Glomerular visceral epithelial cell (primary cell): ENCODE results near the gene U2SURP.
A peak's percentile ranks its signal among the peaks of the same experiment; 100 is the strongest.
"Not testable (repeated sequence)": the region's sequence is repeated elsewhere in the genome, so short reads cannot be mapped to it uniquely, and the experiment has no call there.

ENCODE experiments used
- DNase-seq: peaks from one replicate; pipeline ENCODE4 v3.0.0-alpha.2; 2016; ENCODE audit errors: extremely low spot score

The U2SURP gene

DNA sequence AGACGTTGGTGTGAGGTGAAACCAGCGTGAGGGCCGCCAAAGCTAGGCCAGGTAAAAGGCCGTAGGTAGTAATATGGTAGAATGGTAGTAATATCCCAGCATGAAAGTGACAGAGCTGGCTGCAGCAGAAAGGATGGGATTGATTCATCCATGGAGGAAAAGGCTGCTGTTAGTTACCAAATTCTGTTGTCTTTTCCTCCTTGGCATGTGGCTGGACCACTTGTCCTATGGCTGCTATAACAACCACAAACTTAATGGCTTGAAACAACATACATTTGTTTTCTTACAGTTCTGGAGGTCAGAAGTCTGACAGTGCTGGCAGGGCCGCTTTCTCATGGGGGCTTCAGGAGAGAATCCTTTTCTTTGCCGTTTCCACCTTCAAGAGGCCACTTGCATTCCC lies 70.4 kb downstream of the U2SURP start:
- no peak for DNase-seq

DNA sequence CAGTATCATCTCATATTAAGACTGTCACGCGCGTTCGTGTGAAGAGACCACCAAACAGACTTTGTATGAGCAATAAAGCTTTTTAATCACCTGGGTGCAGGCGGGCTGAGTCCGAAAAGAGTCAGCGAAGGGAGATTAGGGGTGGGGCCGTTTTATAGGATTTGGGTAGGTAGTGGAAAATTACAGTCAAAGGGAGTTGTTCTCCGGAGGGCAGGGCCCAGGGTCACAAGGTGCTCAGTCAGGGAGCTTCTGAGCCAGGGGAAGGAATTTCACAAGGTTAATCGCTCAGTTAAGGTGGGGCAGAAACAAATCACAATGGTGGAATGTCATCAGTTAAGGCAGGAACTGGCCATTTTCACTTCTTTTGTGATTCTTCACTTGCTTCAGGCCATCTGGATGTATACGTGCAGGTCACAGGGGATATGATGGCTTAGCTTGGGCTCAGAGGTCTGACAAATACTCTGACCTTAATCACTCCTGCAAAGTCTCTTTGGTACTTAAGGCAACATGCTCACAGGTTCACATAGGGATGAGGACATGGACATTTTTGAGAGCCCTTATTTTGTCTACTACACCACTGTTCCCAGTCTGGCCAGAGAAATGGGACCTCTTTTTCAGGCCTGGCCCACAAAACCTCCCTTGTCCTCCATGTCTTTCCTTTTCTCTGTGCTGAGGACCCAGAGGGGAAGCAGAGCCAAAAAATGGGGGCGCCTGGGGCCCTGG lies 71.1 kb downstream of the U2SURP start:
- DNase-seq = not testable (repeated sequence)

DNA sequence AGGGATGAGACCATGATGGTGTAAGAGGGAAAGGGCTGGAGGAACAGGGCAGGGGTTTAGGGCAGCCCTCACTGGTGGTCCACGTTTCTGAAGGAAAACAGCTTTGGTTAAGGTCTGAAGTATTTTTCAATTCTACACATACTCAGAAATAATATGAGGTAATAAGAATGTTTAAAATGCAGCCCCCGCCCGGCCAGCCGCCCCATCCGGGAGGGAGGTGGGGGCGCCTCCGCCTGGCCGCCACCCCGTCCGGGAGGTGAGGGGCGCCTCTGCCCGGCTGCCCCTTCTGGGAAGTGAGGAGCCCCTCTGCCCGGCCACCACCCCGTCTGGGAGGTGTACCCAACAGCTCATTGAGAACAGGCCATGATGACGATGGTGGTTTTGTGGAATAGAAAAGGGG lies 72.2 kb downstream of the U2SURP start:
- not testable (repeated sequence) for DNase-seq

DNA sequence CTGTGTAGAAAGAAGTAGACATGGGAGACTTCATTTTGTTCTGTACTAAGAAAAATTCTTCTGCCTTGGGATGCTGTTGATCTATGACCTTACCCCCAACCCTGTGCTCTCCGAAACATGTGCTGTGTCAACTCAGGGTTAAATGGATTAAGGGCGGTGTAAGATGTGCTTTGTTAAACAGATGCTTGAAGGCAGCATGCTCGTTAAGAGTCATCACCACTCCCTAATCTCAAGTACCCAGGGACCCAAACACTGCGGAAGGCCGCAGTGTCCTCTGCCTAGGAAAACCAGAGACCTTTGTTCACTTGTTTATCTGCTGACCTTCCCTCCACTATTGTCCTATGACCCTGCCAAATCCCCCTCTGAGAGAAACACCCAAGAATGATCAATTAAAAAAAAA lies 72.6 kb downstream of the U2SURP start:
- DNase-seq = not testable (repeated sequence)

DNA sequence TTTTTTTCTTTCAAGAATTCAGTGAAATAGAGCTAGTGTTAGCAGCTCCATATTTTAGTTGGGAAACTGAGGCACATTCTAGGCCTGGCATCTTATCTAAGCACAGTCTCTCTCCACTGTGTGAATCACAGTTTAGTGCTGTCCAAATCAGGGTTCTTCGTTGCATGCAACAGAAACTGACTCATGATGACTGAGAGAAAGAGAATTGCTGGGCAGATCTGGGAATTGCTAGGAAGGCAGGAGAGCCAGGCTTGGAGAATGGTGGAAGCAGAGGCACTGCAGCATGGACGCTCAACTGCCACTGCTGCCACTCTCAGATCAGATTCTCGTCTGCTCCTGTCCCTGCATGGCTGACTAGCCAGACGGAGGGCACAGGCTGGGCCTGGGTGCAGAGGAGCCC lies 77.5 kb downstream of the U2SURP start:
- peak; percentile 42 for DNase-seq

DNA sequence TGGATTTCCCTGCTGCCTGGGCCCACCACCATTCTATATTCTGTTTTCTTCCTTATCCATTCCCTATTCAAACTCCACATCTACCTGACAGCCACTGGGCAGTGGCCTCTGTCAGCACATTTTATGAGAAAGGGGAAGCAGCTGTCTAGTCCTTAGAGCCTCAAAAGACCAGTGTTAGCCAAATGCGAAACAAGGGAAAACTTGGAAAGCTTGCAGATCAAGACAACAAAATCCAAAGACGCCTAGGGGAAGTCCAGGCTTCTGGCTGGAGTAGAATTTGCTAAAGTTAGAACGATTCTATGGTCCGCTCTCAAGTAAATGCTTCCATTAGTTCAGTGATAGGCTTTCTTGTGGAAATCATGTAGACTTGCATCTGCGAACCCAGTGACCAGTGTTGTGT lies 78.8 kb downstream of the U2SURP start:
- DNase-seq = no peak

DNA sequence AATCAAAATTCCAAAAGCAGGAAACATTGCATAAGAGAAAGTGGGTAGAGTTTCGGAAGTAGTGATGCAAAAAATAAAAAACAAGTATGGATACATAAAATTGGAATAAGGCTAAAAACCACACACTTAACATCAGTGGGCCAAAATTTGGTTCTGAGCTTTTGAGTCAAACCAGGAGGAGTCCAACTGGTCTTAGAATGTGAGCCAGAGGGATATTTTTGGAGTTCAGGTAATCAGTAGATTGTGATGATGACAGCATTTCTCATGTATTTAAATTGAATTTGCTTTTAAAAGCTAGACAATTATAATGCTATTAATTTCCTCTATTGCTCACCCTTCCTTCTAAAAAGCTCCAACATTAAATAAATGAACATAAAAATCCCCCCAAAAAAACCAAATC lies 80.0 kb downstream of the U2SURP start:
- no peak for DNase-seq

DNA sequence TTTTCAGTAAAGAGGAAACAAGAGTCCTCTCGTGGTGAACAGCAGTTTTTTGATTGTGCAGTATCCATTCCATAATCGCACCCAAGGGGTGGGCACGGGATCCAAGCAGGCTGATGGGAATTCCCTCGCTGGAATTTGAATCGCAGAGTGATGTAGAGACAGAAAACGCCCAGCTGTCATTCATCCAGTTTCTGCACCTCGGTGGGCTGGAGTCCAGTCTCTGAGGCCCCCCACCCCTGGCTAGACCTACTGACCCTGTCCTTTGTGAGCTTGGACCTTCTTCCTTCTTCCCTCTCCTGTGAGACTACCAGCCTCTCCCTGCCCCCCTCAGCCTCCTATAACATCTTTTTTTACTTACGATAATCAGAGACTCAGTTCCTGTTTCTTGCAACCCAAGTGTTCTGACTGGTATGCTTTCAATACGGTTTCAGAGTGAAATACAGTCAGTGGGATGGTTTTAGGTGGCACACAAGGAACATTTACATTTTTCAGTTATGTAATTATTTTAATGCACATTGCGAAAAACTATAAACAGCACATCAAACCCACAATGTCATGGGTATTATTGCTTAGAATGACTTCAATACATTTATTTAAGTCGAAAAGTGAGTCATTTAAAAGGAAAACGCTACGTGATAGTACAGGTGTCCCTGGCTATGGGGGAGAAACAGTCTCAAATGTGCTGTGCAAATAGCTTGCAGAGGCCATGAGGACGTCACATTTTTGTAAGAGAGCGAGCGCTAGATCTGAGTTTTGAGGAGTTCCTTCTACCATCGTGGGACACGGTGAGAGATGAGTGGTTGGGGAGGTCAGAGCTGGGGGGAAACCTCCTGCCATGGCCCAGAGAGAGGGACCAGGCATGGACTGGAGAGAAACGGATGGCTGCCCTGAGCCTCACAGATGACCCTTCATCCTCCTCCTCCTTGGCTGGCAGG lies 80.7 kb downstream of the U2SURP start:
- DNase-seq = no peak

DNA sequence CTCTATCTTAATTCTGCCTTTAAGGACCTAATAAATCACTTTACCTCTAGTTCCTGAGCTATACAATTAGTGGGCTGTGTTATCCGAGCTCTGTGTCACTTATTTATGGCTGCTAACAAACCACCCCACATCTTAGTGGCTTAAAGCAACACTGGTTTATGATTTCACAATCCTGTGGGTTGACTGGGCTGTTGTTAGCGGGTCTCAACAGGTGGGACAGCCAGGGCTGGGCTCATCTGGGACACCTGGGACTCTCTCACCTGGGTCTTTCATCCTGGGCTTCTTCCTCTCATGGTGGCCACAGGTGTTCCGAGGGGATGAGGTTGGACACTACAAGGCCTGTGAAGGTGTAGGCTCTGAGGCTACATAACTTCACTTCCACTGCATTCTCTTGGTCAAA lies 82.4 kb downstream of the U2SURP start:
- DNase-seq = no peak

DNA sequence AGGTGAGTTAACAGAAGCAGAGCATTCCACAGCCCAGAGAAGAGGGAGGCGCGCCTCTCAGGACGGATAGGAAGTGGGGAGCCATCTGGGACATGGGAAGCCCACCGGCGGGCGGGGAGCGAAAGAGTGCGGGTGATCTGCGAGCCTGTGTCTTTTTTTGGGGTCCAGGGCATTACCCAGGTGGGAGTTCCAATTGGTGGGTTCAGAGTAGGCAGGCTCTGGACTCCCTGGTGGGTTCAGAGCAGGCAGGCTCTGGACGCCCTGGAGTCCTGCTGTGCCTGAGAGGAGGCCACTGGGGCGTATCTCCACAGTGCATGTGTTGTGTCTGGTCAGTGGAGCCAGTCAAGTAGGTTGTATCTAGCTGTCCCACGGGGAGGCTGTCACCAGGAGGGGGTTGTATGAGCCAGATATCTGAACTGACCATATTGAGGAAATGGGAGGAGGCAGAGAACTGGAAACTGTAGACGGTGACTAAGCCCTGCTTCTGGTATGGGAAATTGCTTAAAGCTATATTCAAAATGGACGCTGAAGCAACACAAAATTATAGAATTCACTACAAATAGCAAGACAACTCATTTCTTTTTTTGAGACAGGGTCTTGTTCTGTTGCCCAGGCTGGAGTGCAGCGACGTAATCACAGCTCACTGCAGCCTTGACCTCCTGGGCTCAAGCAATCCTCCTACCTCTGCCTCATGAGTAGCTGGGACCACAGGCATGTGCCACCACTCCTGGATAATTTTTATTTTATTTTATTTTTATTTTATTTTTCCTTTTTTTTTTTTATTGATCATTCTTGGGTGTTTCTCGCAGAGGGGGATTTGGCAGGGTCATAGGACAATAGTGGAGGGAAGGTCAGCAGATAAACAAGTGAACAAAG lies 83.7 kb downstream of the U2SURP start:
- peak; percentile 65 for DNase-seq

DNA sequence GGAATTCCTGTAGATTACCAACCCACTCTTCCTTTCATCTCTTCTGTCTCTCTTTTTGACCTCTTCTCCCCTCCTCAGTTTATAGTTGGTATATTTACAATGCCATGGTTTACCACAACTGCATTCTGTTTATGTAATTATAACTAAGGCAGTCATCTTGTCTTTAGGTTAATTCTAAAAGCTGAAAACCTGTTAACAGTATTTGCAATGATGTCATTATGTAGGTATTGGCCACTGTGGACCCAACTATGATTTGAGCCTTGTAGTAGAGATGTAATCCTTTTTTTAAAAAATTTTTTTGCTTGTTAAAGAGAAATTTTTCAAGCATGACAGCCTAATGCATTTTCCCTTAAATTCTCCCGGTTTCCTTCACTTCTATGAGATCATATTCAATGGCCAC lies 87.5 kb downstream of the U2SURP start:
- no peak for DNase-seq

DNA sequence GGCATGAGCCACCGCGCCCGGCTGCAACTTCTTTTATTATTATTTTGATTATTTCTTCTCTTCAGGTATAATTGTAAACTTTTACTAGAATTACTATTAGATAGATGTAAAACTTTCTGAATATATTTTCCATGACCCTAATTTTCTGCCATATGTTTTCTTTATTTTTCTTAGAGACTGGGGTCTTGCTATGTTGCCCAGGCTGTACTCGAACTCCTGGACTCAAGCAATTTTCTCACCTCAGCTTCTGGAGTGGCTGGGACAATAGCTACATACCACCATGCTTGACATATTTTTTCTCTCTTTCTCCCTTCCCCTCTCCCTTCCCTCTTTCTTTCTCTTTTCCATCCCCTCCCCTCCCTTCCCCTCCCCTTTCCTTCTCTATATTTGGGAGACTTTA lies 88.6 kb downstream of the U2SURP start:
- DNase-seq = no peak

DNA sequence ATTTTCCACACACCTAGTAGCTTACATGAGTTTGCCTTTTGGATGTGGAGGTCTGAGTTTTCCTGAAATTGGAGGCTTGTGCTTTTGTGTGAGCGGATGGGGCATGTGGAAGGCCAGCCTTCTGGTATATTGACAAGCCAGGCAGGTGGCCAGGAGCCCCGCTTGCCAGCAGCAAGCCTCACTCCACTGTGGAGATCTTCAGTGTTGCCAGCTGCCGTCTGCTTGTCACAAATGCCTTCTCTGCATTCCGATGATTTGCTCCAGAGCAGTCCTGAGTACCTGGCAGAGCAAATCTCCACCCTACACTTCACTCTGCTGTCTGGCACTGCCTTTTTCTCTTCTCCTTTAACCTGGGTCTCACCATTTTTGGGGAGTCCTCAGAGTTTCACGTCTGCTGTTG lies 89.1 kb downstream of the U2SURP start:
- no peak for DNase-seq

DNA sequence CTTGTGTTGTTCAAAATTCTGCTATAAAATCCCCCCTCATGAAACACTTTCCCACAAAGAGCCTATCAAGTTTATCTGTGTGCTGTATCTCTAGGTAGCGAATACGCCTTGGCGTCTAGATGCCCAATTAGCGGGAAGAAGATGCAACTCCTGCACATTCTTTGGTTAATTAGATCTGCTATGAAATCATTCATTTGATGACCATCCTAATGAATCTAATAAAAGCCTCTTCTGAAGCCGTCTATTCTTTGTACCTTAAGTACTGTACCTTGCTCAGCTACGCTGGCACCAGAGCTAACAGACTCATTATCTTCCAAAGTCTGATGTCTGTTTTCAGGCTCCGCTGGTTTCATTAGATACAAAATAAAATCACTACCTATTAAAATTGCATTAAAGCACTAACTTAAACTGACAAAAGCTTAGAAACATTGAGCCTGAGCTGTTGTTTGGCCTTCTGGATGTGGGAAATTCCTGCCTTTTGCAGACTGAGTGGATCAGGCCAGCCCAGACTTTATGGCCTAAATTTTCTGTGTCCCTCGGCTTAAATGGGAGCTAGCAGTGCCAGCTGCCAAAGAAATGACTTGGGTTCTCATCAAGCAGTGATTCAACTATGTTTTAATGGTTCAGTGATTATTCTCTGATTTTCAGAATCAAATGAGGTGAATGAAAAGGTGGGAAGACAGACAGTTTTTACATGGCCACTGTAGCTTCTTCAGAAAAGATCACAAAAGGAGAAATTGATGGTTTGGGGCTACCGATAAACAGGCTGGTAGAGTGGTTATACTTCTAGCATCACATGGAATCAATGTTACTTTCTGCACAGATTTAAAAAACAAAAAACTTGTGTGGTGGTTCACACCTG lies 89.8 kb downstream of the U2SURP start:
- DNase-seq = no peak

DNA sequence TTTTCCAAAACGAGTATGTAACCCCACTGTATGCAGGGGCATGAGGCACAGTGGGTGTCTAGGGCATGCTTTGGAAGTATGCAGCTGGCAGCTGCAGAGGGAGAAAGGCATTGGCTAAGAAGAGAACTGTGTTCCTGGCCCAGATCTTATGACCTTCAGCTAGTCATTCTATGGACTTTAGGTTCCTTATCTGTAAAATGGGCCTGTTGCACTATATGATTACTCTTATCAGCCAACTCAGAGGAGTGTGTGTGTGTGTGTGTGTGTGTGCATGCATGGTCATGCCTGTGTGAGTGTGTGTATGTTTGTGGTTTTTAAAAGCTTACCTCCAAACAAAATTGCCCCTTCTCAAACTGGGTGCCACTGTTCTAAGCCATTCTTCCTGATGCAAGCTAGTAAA lies 90.8 kb downstream of the U2SURP start:
- DNase-seq = no peak

DNA sequence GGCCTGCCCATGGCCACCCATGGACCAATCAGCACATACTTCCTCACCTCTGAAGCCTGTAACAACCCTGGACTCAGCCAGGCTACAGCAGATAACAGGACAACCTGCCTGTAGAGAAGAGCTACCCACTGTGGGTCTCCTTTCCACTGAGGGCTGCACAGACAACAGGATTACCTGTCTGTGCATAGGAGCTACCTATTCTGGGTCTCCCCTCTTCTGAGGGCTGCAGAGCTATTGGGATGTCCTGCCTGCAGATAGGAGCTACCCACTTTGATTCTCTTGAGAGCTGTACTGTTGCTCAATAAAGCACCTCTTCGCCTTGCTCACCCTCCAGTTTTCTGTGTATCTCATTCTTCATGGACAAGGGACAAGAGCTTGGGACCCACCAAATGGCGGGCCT lies 94.4 kb downstream of the U2SURP start:
- no peak for DNase-seq

DNA sequence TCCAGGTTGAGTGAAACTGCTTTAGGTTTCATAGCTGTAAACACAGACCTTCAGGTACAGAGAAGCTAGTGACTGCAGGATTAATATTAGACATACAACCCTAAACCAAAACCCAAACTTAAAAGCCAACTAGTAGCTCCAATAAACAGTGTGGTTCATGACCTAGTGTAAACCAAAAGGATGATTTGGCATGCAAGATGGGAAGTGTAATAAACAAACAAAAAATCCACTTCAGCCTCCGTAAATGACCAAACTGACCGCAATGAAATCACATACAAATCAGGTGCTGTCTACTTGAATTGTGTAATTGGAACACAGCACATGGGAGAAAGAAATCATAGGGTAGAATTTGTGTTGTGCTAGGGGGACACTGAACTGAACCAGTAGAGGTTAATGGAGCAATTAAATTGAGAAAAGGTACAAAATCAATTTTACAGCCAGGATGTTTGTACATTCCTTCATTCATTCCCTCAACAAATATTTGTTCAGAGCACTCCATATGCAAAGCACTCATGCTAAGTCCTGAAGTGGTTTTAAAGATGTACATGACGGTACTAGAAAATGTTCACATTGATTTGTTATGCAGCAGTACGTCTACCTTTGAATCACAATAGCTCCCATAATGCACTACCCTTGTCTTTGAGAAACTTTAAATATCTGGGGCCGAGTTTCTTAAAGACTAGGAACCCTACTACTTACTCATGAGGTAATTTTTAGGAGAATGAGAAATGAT lies 96.8 kb downstream of the U2SURP start:
- DNase-seq = no peak

DNA sequence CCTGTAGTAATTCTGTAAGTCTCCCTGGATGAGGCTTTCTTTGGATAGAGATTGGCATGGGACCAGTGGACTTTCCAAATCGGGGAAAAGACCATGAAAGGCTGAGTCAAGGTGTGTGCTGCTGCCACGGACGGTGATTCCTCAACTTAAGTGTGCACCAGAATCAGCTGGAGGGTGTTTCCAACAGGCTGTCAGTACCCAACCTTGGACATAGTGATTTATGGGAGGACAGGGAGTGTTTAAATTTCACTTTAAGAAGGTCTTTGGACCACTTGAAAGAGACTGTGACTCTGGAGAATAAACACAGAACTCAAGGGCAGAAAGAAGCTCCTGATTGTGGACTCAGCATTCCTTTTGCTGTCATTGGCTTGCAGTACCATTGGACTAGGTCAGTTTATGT lies 97.8 kb downstream of the U2SURP start:
- no peak for DNase-seq

DNA sequence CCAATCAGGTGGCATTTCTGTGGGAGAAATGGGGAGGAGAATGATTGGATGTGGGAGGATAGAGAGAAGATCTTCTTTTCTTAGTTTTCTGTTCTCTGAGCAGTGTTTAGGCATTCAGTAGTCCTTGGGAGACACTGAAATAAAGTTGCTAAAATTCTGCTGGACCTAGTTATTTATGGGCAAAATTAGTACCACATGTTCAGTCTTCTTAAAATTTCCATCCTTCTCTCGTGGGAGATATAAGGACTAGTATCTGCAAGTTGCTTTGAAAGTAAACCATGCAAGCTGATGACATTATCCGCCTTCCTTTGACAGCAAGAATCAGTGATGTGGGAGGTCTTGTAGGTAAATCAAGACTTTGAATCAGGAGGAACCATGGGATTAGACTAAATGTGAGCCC lies 98.3 kb downstream of the U2SURP start:
- DNase-seq = no peak

DNA sequence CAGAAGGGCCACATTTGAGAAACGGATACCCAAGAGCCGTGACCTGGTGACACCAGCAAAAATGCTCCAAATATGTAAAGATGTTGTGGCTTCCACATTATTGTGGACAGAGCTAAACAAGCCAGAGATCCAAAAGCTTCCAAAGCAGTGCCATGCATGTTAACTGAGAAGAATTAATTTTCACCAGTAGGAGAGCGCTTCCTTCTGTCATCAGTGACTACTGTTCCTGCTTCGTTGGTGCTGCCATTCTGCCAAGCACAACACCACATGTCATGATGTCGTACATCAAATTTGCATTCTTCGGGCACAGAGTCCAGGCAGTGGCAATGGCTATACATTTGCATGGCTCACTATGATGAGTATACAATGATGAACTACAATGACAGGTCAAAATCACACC lies 99.1 kb downstream of the U2SURP start:
- no peak for DNase-seq
